NB4 (cell line): ENCODE results near the gene QRICH2.

Source experiments
- DNase-seq: peaks from one replicate; pipeline ENCODE4 v3.0.0; 2010; ENCODE audit warnings: low read depth
- H3K4me3 ChIP-seq: one replicate; pipeline ENCODE4 v1.5.1; 2011; ENCODE audit warnings: mild to moderate bottlenecking, low read depth, low read length, moderate library complexity
- CTCF ChIP-seq: IDR thresholded peaks from one replicate; pipeline ENCODE4 v1.5.1; 2012; ENCODE audit warnings: low read depth, low read length
- MAX ChIP-seq: IDR thresholded peaks from 2 replicates; pipeline ENCODE4 v1.6.1; 2011; ENCODE audit warnings: low read depth, low read length
- MYC ChIP-seq: IDR thresholded peaks from 2 replicates; pipeline ENCODE4 v1.6.1; 2011; ENCODE audit warnings: low read depth, low read length
- POLR2A ChIP-seq: IDR thresholded peaks from 2 replicates; pipeline ENCODE4 v1.6.1; 2011; ENCODE audit warnings: mild to moderate bottlenecking; ENCODE audit not compliant: insufficient read length; ENCODE audit errors: extremely low read depth

Gene QRICH2

GRCh38 chr17:76296889-76297288 is 11.2 kb downstream of the QRICH2 start:
- no peak for DNase-seq
- no peak overlapping the region for H3K4me3 ChIP-seq
- TF ChIP-seq MYC (no peak), POLR2A (no peak), CTCF (no peak), MAX (no peak)

- no peak for DNase-seq
- no peak for TF ChIP-seq MYC
- no peak for TF ChIP-seq CTCF
- TF ChIP-seq MAX = no peak
- no peak for TF ChIP-seq POLR2A
- no peak overlapping the region for H3K4me3 ChIP-seq
Observed at GRCh38 chr17:76296186-76296585, 11.9 kb downstream of the QRICH2 start.

GRCh38 chr17:76293106-76293505 is 15.0 kb downstream of the QRICH2 start:
- no peak for TF ChIP-seq MYC
- no peak overlapping the region for H3K4me3 ChIP-seq
- DNase-seq = no peak

GRCh38 chr17:76292567-76292966 is 15.5 kb downstream of the QRICH2 start:
- TF ChIP-seq MYC = no peak
- no peak for TF ChIP-seq POLR2A
- TF ChIP-seq MAX = no peak
- no peak for TF ChIP-seq CTCF
- no peak overlapping the region for H3K4me3 ChIP-seq
- no peak for DNase-seq

- no peak overlapping the region for H3K4me3 ChIP-seq
- no peak for DNase-seq
- TF ChIP-seq MAX = no peak
- TF ChIP-seq POLR2A = no peak
- no peak for TF ChIP-seq CTCF
- no peak for TF ChIP-seq MYC
Observed at GRCh38 chr17:76281573-76282371, 26.3 kb downstream of the QRICH2 start.

GRCh38 chr17:76280650-76281049 is 27.4 kb downstream of the QRICH2 start:
- TF ChIP-seq CTCF (no peak), MYC (no peak), POLR2A (no peak), MAX (no peak)
- H3K4me3 ChIP-seq = no peak overlapping the region
- DNase-seq = no peak
